Prostate gland (tissue), 2 donors: Measurements from ENCODE around the gene RCN1.

ENCODE experiments used
- POLR2AphosphoS5 ChIP-seq: sonication (generic); formaldehyde crosslinking; IDR thresholded peaks from one replicate; pipeline ENCODE4 v1.6.1; 2017; ENCODE audit warnings: antibody characterized with exemption
- TF ChIP-seq, protein P1 (sequence below), 4 experiments: fragments of 200-600 bp in 2 of 4; fragments of 450-650 bp in 2 of 4; sonication (generic) in 2 of 4; IDR thresholded peaks; 1 replicate in 3 of 4; 2 replicates in 1 of 4; pipeline ENCODE4 v1.5.1; 2016 to 2019; ENCODE audit warnings: antibody characterized with exemption in 4 of 4, mild to moderate bottlenecking in 2 of 4, moderate library complexity in 2 of 4

GRCh38 chr11:32116668-32117067 is 25.8 kb downstream of the RCN1 start:
- TF ChIP-seq POLR2AphosphoS5, result no peak
- TF ChIP-seq, protein P1, sequence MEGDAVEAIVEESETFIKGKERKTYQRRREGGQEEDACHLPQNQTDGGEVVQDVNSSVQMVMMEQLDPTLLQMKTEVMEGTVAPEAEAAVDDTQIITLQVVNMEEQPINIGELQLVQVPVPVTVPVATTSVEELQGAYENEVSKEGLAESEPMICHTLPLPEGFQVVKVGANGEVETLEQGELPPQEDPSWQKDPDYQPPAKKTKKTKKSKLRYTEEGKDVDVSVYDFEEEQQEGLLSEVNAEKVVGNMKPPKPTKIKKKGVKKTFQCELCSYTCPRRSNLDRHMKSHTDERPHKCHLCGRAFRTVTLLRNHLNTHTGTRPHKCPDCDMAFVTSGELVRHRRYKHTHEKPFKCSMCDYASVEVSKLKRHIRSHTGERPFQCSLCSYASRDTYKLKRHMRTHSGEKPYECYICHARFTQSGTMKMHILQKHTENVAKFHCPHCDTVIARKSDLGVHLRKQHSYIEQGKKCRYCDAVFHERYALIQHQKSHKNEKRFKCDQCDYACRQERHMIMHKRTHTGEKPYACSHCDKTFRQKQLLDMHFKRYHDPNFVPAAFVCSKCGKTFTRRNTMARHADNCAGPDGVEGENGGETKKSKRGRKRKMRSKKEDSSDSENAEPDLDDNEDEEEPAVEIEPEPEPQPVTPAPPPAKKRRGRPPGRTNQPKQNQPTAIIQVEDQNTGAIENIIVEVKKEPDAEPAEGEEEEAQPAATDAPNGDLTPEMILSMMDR (IDR thresholded peaks at IDR 0.05), result no peak
